PFSK-1 (cell line): Measurements from ENCODE around the gene DPP8.

Experiments
- FOXP2 ChIP-seq: optimal IDR thresholded peaks from 2 replicates; pipeline ENCODE3; 2011; ENCODE audit warnings: borderline replicate concordance, control low read depth, inconsistent platforms; ENCODE audit not compliant: insufficient read depth; ENCODE audit errors: extremely low read length, extremely low read depth
- POLR2AphosphoS5 ChIP-seq: IDR thresholded peaks from 2 replicates; pipeline ENCODE4 v1.6.1; 2012; ENCODE audit warnings: low read depth, mild to moderate bottlenecking, control low read depth, low read length, moderate library complexity
- REST ChIP-seq, 2 experiments: IDR thresholded peaks; 2 replicates each; pipeline versions ENCODE4 v1.6.1 to v1.8.0; 2011 to 2012; ENCODE audit warnings: low read depth in 2 of 2, low read length in 2 of 2, control low read depth in 1 of 2, inconsistent platforms in 1 of 2, mild to moderate bottlenecking in 1 of 2, moderate library complexity in 1 of 2; ENCODE audit not compliant: insufficient read depth in 1 of 2
- SIN3A ChIP-seq: IDR thresholded peaks from 2 replicates; pipeline ENCODE4 v1.6.1; 2012; ENCODE audit warnings: mild to moderate bottlenecking, low read length, moderate library complexity, borderline replicate concordance; ENCODE audit not compliant: insufficient read depth
- TAF1 ChIP-seq: IDR thresholded peaks from 2 replicates; pipeline ENCODE4 v1.6.1; 2012; ENCODE audit warnings: low read length, control low read depth, borderline replicate concordance; ENCODE audit not compliant: insufficient read depth

Gene DPP8

GRCh38 chr15:65409036-65409631 lies 108.4 kb downstream of the DPP8 start:
- TF ChIP-seq POLR2AphosphoS5 (no peak), TAF1 (no peak), FOXP2 (no peak), REST (IDR thresholded peaks at IDR 0.05; ENCODE audit: insufficient read depth in 1 of 2, low read depth in 2 of 2, low read length in 2 of 2) (no peak), SIN3A (no peak)

- TF ChIP-seq REST (IDR thresholded peaks at IDR 0.05; ENCODE audit: insufficient read depth in 1 of 2, low read depth in 2 of 2, low read length in 2 of 2) (no peak), TAF1 (no peak), FOXP2 (no peak), POLR2AphosphoS5 (no peak), SIN3A (no peak)
These were observed 109.0 kb downstream of the DPP8 start for GRCh38 chr15:65408324-65409035.

- no peak for TF ChIP-seq REST (IDR thresholded peaks at IDR 0.05; ENCODE audit: insufficient read depth in 1 of 2, low read depth in 2 of 2, low read length in 2 of 2)
- TF ChIP-seq FOXP2, result no peak
- TF ChIP-seq SIN3A, result no peak
- no peak for TF ChIP-seq TAF1
- no peak for TF ChIP-seq POLR2AphosphoS5
These were observed 111.0 kb downstream of the DPP8 start for GRCh38 chr15:65406424-65407000.

GRCh38 chr15:65405791-65406423 lies 111.6 kb downstream of the DPP8 start:
- TF ChIP-seq TAF1 (no peak), POLR2AphosphoS5 (no peak), SIN3A (no peak), FOXP2 (no peak), REST (IDR thresholded peaks at IDR 0.05; ENCODE audit: insufficient read depth in 1 of 2, low read depth in 2 of 2, low read length in 2 of 2) (no peak)
